Ovary (tissue), 3 donors: ENCODE measurements around the gene HOMER1.

ENCODE experiments used
- CTCF ChIP-seq, 3 donors: fragments of 450-650 bp in 2 of 3; fragments of 200-600 bp in 1 of 3; IDR thresholded peaks; one replicate each; pipeline versions ENCODE4 v1.5.1 to v1.8.0; 2016 to 2022; ENCODE audit warnings: antibody characterized with exemption in 3 of 3, mild to moderate bottlenecking in 1 of 3
- EP300 ChIP-seq: sonication (generic); formaldehyde crosslinking; IDR thresholded peaks from one replicate; pipeline ENCODE4 v1.6.1; 2017; ENCODE audit warnings: antibody characterized with exemption
- donor health status: DM: no; HTN: no; CAD: no.

- no peak for TF ChIP-seq CTCF (IDR thresholded peaks at IDR 0.05)
- no peak for TF ChIP-seq EP300
These were observed 26.7 kb downstream of the HOMER1 start for GRCh38 chr5:79487251-79487650.
